Ishikawa (cell line): Measurements from ENCODE around the gene NFATC1.

ENCODE experiments used
- CEBPB ChIP-seq: IDR thresholded peaks from 2 replicates; pipeline ENCODE4 v1.6.1; 2012
- CREB1 ChIP-seq: IDR thresholded peaks from 2 replicates; pipeline ENCODE4 v1.6.1; 2012; ENCODE audit warnings: low read depth
- NFIC ChIP-seq: IDR thresholded peaks from 2 replicates; pipeline ENCODE4 v1.6.1; 2012
- RAD21 ChIP-seq: IDR thresholded peaks from 2 replicates; pipeline ENCODE4 v1.6.1; 2012; ENCODE audit warnings: low read depth
- TF ChIP-seq, protein P1 (sequence below): IDR thresholded peaks from 2 replicates; pipeline ENCODE4 v1.6.1; 2012

DNA sequence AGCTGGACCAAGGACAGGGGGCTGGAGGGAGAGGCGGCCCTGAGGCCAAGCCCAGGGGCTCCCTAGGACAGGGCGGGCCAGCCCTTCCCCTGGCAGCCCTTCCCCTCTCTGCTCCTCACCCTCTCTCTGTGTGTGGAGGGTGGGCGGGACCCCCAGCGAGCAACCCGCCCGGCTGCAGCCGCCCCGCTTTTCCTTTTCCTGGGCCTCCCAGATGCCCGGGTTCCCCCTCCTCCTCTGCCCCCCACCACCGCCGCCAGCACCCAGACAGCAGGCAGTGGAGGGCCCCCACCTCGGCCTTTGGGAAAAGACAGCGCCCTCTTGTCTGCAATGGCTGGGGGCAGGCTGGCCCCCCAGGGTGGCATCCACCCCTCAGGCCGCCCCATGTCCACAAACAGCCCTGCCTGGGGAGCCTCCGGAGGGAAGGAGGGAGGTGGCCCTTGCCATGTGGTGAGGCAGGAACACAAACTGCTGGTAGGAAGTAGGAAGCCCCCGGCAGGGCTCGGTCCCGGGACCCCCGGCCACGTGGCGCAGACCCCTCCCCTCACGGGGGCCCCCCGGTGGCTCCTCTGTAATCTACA, 148.7 kb downstream of the NFATC1 start:
- TF ChIP-seq NFIC (no peak), RAD21 (no peak), CREB1 (no peak), CEBPB (no peak)
- TF ChIP-seq, protein P1, sequence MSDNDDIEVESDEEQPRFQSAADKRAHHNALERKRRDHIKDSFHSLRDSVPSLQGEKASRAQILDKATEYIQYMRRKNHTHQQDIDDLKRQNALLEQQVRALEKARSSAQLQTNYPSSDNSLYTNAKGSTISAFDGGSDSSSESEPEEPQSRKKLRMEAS: no peak
